NCI-H2171 (cell line): ENCODE measurements around the gene CLCF1.
A peak's percentile ranks its signal among the peaks of the same experiment; 100 is the strongest.

ENCODE experiments used
- DNase-seq: peaks from one replicate; lab custom pipeline; 2025; lab: John Stamatoyannopoulos, UW

Gene CLCF1

GRCh38 chr11:67372993-67373647 lies at the start of gene CLCF1:
CLCF1 (minus strand) TSS chr11:67373598; CDS start chr11:67373539, 59 bp downstream.
- no peak for DNase-seq

GRCh38 chr11:67422891-67423290 lies 49.5 kb upstream of the CLCF1 start:
- DNase-seq: no peak

- no peak for DNase-seq
Measured at GRCh38 chr11:67421430-67422031, 48.1 kb upstream of the CLCF1 start.

GRCh38 chr11:67420646-67421429 lies 47.4 kb upstream of the CLCF1 start:
- peak; percentile 94 for DNase-seq

- DNase-seq: no peak
Measured at GRCh38 chr11:67420147-67420645, 46.8 kb upstream of the CLCF1 start.

- DNase-seq: no peak
Measured at GRCh38 chr11:67419325-67420049, 46.1 kb upstream of the CLCF1 start.

GRCh38 chr11:67418476-67419281 lies 45.3 kb upstream of the CLCF1 start:
- DNase-seq: no peak

- DNase-seq: no peak
Measured at GRCh38 chr11:67417425-67417824, 44.0 kb upstream of the CLCF1 start.

- DNase-seq: no peak
Measured at GRCh38 chr11:67416416-67417335, 43.3 kb upstream of the CLCF1 start.

- DNase-seq: no peak
Measured at GRCh38 chr11:67415501-67416304, 42.3 kb upstream of the CLCF1 start, which contains the start of gene CARNS1. CARNS1 (plus strand) TSS chr11:67415678; CDS start chr11:67416200, 522 bp downstream.

GRCh38 chr11:67413266-67413849 lies 40.0 kb upstream of the CLCF1 start:
- no peak for DNase-seq

GRCh38 chr11:67412495-67413179 lies 39.2 kb upstream of the CLCF1 start:
- no peak for DNase-seq

GRCh38 chr11:67411785-67412152 lies 38.4 kb upstream of the CLCF1 start:
- no peak for DNase-seq

- no peak for DNase-seq
Measured at GRCh38 chr11:67410984-67411784, 37.8 kb upstream of the CLCF1 start.

GRCh38 chr11:67410369-67410831 lies 37.0 kb upstream of the CLCF1 start:
- no peak for DNase-seq

- DNase-seq: no peak
Measured at GRCh38 chr11:67409781-67410368, 36.5 kb upstream of the CLCF1 start.

- DNase-seq: no peak
Measured at GRCh38 chr11:67409261-67409666, 35.9 kb upstream of the CLCF1 start.
